ENCODE data around the gene LINS1.

Gene LINS1

GRCh38 chr15:100560323-100560722 lies 41.7 kb downstream of the LINS1 start:
- Histone ChIP-seq H3K36me3 (ENCODE audit: control insufficient read depth, insufficient read depth, low read length) (no peaks in the 10 kb centered on the region), H3K27ac (ENCODE audit: low read depth, low read length, severe bottlenecking) (no peak overlapping the region), H3K4me1 (ENCODE audit: control insufficient read depth, insufficient read depth, low read length, poor library complexity, severe bottlenecking) (no peaks in the 10 kb centered on the region), H3K9me3 (ENCODE audit: control insufficient read depth, low read length) (no peaks in the 10 kb centered on the region), H3K4me3 (ENCODE audit: extremely low read depth, insufficient read depth, low read length, poor library complexity, severe bottlenecking) (no peak overlapping the region)

GRCh38 chr15:100559330-100559729 lies 42.7 kb downstream of the LINS1 start:
- H3K27ac ChIP-seq (ENCODE audit: low read depth, low read length, severe bottlenecking), result no peak overlapping the region
- WGBS, 2 experiments (ENCODE audit: insufficient coverage in 2 of 2), result 90% methylated on average over 2 of the region's 2 CpGs; no CpG with 5 or more reads in 1 of the 2 experiments

GRCh38 chr15:100558771-100559254 lies 43.2 kb downstream of the LINS1 start:
- WGBS, 2 experiments (ENCODE audit: insufficient coverage in 2 of 2), result 93 to 96% methylated on average over 46 to 49 of the region's 50 CpGs
- H3K36me3 ChIP-seq (ENCODE audit: control insufficient read depth, insufficient read depth, low read length), result no peaks in the 10 kb centered on the region

More at GRCh38 chr15:100559330-100559729, 42.7 kb downstream of the LINS1 start:
- H3K9me3 ChIP-seq (ENCODE audit: control insufficient read depth, low read length), result no peaks in the 10 kb centered on the region
- H3K36me3 ChIP-seq (ENCODE audit: control insufficient read depth, insufficient read depth, low read length), result no peaks in the 10 kb centered on the region
- H3K4me1 ChIP-seq (ENCODE audit: control insufficient read depth, insufficient read depth, low read length, poor library complexity, severe bottlenecking), result no peaks in the 10 kb centered on the region
- no peak overlapping the region for H3K4me3 ChIP-seq (ENCODE audit: extremely low read depth, insufficient read depth, low read length, poor library complexity, severe bottlenecking)

GRCh38 chr15:100553468-100553867 lies 48.5 kb downstream of the LINS1 start:
- no peaks in the 10 kb centered on the region for H3K9me3 ChIP-seq (ENCODE audit: control insufficient read depth, low read length)
- H3K27ac ChIP-seq (ENCODE audit: low read depth, low read length, severe bottlenecking), result no peak overlapping the region
- H3K36me3 ChIP-seq (ENCODE audit: control insufficient read depth, insufficient read depth, low read length), result no peaks in the 10 kb centered on the region
- no peaks in the 10 kb centered on the region for H3K4me1 ChIP-seq (ENCODE audit: control insufficient read depth, insufficient read depth, low read length, poor library complexity, severe bottlenecking)
- 96 to 98% methylated on average over 15 to 16 of the region's 16 CpGs for WGBS, 2 experiments (ENCODE audit: insufficient coverage in 2 of 2)
- no peak overlapping the region for H3K4me3 ChIP-seq (ENCODE audit: extremely low read depth, insufficient read depth, low read length, poor library complexity, severe bottlenecking)

More at GRCh38 chr15:100558771-100559254, 43.2 kb downstream of the LINS1 start:
- Histone ChIP-seq H3K9me3 (ENCODE audit: control insufficient read depth, low read length) (no peaks in the 10 kb centered on the region), H3K4me3 (ENCODE audit: extremely low read depth, insufficient read depth, low read length, poor library complexity, severe bottlenecking) (no peak overlapping the region), H3K27ac (ENCODE audit: low read depth, low read length, severe bottlenecking) (no peak overlapping the region), H3K4me1 (ENCODE audit: control insufficient read depth, insufficient read depth, low read length, poor library complexity, severe bottlenecking) (no peaks in the 10 kb centered on the region)

- 78 to 84% methylated on average over 4 of the region's 5 CpGs for WGBS, 2 experiments (ENCODE audit: insufficient coverage in 2 of 2)
- Histone ChIP-seq H3K9me3 (ENCODE audit: control insufficient read depth, low read length) (no peaks in the 10 kb centered on the region), H3K4me3 (ENCODE audit: extremely low read depth, insufficient read depth, low read length, poor library complexity, severe bottlenecking) (no peak overlapping the region), H3K27ac (ENCODE audit: low read depth, low read length, severe bottlenecking) (no peak overlapping the region), H3K4me1 (ENCODE audit: control insufficient read depth, insufficient read depth, low read length, poor library complexity, severe bottlenecking) (no peaks in the 10 kb centered on the region), H3K36me3 (ENCODE audit: control insufficient read depth, insufficient read depth, low read length) (no peaks in the 10 kb centered on the region)
Measured at GRCh38 chr15:100547961-100548360, 54.0 kb downstream of the LINS1 start.

- H3K4me3 ChIP-seq (ENCODE audit: extremely low read depth, insufficient read depth, low read length, poor library complexity, severe bottlenecking), result no peak overlapping the region
- H3K27ac ChIP-seq (ENCODE audit: low read depth, low read length, severe bottlenecking), result no peak overlapping the region
- H3K4me1 ChIP-seq (ENCODE audit: control insufficient read depth, insufficient read depth, low read length, poor library complexity, severe bottlenecking), result no peaks in the 10 kb centered on the region
- H3K9me3 ChIP-seq (ENCODE audit: control insufficient read depth, low read length), result no peaks in the 10 kb centered on the region
- no peaks in the 10 kb centered on the region for H3K36me3 ChIP-seq (ENCODE audit: control insufficient read depth, insufficient read depth, low read length)
- 97% methylated on average over 4 of the region's 6 CpGs; no CpG with 5 or more reads in 1 of the 2 experiments for WGBS, 2 experiments (ENCODE audit: insufficient coverage in 2 of 2)
Measured at GRCh38 chr15:100544946-100545345, 57.0 kb downstream of the LINS1 start.

GRCh38 chr15:100544338-100544841 lies 57.6 kb downstream of the LINS1 start:
- no peaks in the 10 kb centered on the region for H3K4me1 ChIP-seq (ENCODE audit: control insufficient read depth, insufficient read depth, low read length, poor library complexity, severe bottlenecking)
- H3K9me3 ChIP-seq (ENCODE audit: control insufficient read depth, low read length), result no peaks in the 10 kb centered on the region
- H3K27ac ChIP-seq (ENCODE audit: low read depth, low read length, severe bottlenecking), result no peak overlapping the region
- H3K36me3 ChIP-seq (ENCODE audit: control insufficient read depth, insufficient read depth, low read length), result no peaks in the 10 kb centered on the region
- no peak overlapping the region for H3K4me3 ChIP-seq (ENCODE audit: extremely low read depth, insufficient read depth, low read length, poor library complexity, severe bottlenecking)
- 91 to 96% methylated on average over 47 to 55 of the region's 57 CpGs for WGBS, 2 experiments (ENCODE audit: insufficient coverage in 2 of 2)

GRCh38 chr15:100542290-100542689 lies 59.7 kb downstream of the LINS1 start:
- no peaks in the 10 kb centered on the region for H3K36me3 ChIP-seq (ENCODE audit: control insufficient read depth, insufficient read depth, low read length)
- H3K4me1 ChIP-seq (ENCODE audit: control insufficient read depth, insufficient read depth, low read length, poor library complexity, severe bottlenecking), result no peaks in the 10 kb centered on the region
- no peaks in the 10 kb centered on the region for H3K9me3 ChIP-seq (ENCODE audit: control insufficient read depth, low read length)
- no peak overlapping the region for H3K27ac ChIP-seq (ENCODE audit: low read depth, low read length, severe bottlenecking)
- H3K4me3 ChIP-seq (ENCODE audit: extremely low read depth, insufficient read depth, low read length, poor library complexity, severe bottlenecking), result no peak overlapping the region
- 100% methylated on average over 2 to 5 of the region's 6 CpGs for WGBS, 2 experiments (ENCODE audit: insufficient coverage in 2 of 2)

GRCh38 chr15:100537331-100537730 lies 64.7 kb downstream of the LINS1 start:
- H3K4me3 ChIP-seq (ENCODE audit: extremely low read depth, insufficient read depth, low read length, poor library complexity, severe bottlenecking), result no peak overlapping the region
- no peak overlapping the region for H3K27ac ChIP-seq (ENCODE audit: low read depth, low read length, severe bottlenecking)
- no peaks in the 10 kb centered on the region for H3K36me3 ChIP-seq (ENCODE audit: control insufficient read depth, insufficient read depth, low read length)
- H3K9me3 ChIP-seq (ENCODE audit: control insufficient read depth, low read length), result no peaks in the 10 kb centered on the region
- H3K4me1 ChIP-seq (ENCODE audit: control insufficient read depth, insufficient read depth, low read length, poor library complexity, severe bottlenecking), result no peaks in the 10 kb centered on the region
- no CpG with 5 or more reads among the region's 2 CpGs for WGBS, 2 experiments (ENCODE audit: insufficient coverage in 2 of 2)

- no peaks in the 10 kb centered on the region for H3K36me3 ChIP-seq (ENCODE audit: control insufficient read depth, insufficient read depth, low read length)
- H3K9me3 ChIP-seq (ENCODE audit: control insufficient read depth, low read length), result no peaks in the 10 kb centered on the region
- no peak overlapping the region for H3K4me3 ChIP-seq (ENCODE audit: extremely low read depth, insufficient read depth, low read length, poor library complexity, severe bottlenecking)
- no peak overlapping the region for H3K27ac ChIP-seq (ENCODE audit: low read depth, low read length, severe bottlenecking)
- H3K4me1 ChIP-seq (ENCODE audit: control insufficient read depth, insufficient read depth, low read length, poor library complexity, severe bottlenecking), result no peaks in the 10 kb centered on the region
Measured at GRCh38 chr15:100536733-100537132, 65.3 kb downstream of the LINS1 start.

GRCh38 chr15:100533886-100534285 lies 68.1 kb downstream of the LINS1 start:
- Histone ChIP-seq H3K27ac (ENCODE audit: low read depth, low read length, severe bottlenecking) (no peak overlapping the region), H3K4me3 (ENCODE audit: extremely low read depth, insufficient read depth, low read length, poor library complexity, severe bottlenecking) (no peak overlapping the region), H3K4me1 (ENCODE audit: control insufficient read depth, insufficient read depth, low read length, poor library complexity, severe bottlenecking) (no peaks in the 10 kb centered on the region), H3K36me3 (ENCODE audit: control insufficient read depth, insufficient read depth, low read length) (no peaks in the 10 kb centered on the region), H3K9me3 (ENCODE audit: control insufficient read depth, low read length) (no peaks in the 10 kb centered on the region)
- 50% methylated on average over 1 of the region's 1 CpG for WGBS, 2 experiments (ENCODE audit: insufficient coverage in 2 of 2)

Measured in mesodermal cell (in vitro differentiated cells).